Heart right ventricle (tissue), 16 donors: Measurements from ENCODE around the gene MFAP4. TPM values are rescaled to one million over a fixed set of nuclear protein-coding genes. Genes with fewer than 3 reads are reported as not detected.

Source experiments
- ATAC-seq, 8 donors: fragments of 200-7000 bp; cut with Tn5 transposase; one replicate each; pipeline ENCODE4 v1.9.1; 2020; ENCODE audit warnings: mild to moderate bottlenecking in 8 of 8, moderate library complexity in 8 of 8, moderate number of reproducible peaks in 1 of 8
- DNase-seq, 2 donors: peaks; one replicate each; pipeline ENCODE4 v3.0.0-alpha.2; 2020
- H3K27ac ChIP-seq, 10 donors: fragments of 200-600 bp; sonication (generic) in 2 of 10; one replicate each; pipeline versions ENCODE4 v1.5.0 to v1.8.0; 2020 to 2022; ENCODE audit warnings: mild to moderate bottlenecking in 3 of 10
- H3K27me3 ChIP-seq, 7 donors: fragments of 200-600 bp; one replicate each; pipeline ENCODE4 v1.8.0; 2021 to 2022; ENCODE audit warnings: mild to moderate bottlenecking in 2 of 7
- H3K36me3 ChIP-seq, 9 donors: fragments of 200-600 bp; sonication (generic) in 1 of 9; one replicate each; pipeline versions ENCODE4 v1.5.0 to v1.8.0; 2020 to 2022; ENCODE audit warnings: mild to moderate bottlenecking in 2 of 9
- H3K4me1 ChIP-seq, 9 donors: fragments of 200-600 bp; sonication (generic) in 1 of 9; one replicate each; pipeline versions ENCODE4 v1.5.0 to v1.8.0; 2020 to 2022; ENCODE audit warnings: mild to moderate bottlenecking in 4 of 9
- H3K4me3 ChIP-seq, 10 donors: fragments of 200-600 bp; sonication (generic) in 2 of 10; one replicate each; pipeline versions ENCODE4 v1.5.0 to v1.8.0; 2020 to 2022; ENCODE audit warnings: mild to moderate bottlenecking in 7 of 10, moderate library complexity in 2 of 10
- H3K9me3 ChIP-seq, 11 donors: fragments of 200-600 bp in 10 of 11; sonication (generic) in 2 of 11; one replicate each; pipeline versions ENCODE4 v1.5.0 to v1.8.0; 2013 to 2022; ENCODE audit warnings: mild to moderate bottlenecking in 2 of 11, control low read depth in 1 of 11, moderate library complexity in 1 of 11
- WGBS, 2 donors: extraction: QIAGEN DNeasy Blood & Tissue Kit; methylation state at CpG; one replicate each; pipeline ENCODE4 v1.1.7; 2013; ENCODE audit warnings: inconsistent platforms in 1 of 2; 5-methylcytosine and 5-hydroxymethylcytosine counted together
- intact Hi-C, 10 donors: fragments of 100-400 bp; cut with DNase I; formaldehyde crosslinking; loops; one replicate each; pipeline versions ENCODE4 v1.11.1 to v1.14.2; 2022
- polyA plus RNA-seq, 2 donors: library from polyadenylated mRNA; stranded (reverse); fragments of 200-250 nt; gene quantifications; one replicate each; pipeline ENCODE4 v1.2.3, GENCODE V29; 2013
- total RNA-seq, 10 donors: library from RNA; stranded (reverse); fragmentation: NEBNext Ultra II Directional in 3 of 10; extraction: Animal tissue kit (Norgen Biotek cat#: 25700) in 3 of 10; gene quantifications; one replicate each; pipeline versions ENCODE4 v1.2.1 to v1.2.4, GENCODE V29; 2021 to 2023
- TF ChIP-seq, protein P1 (sequence below), 9 donors: fragments of 200-600 bp; sonication (generic) in 2 of 9; IDR thresholded peaks; one replicate each; pipeline versions ENCODE4 v1.5.0 to v1.8.0; 2021 to 2022; ENCODE audit warnings: antibody characterized with exemption in 9 of 9, mild to moderate bottlenecking in 5 of 9, moderate library complexity in 1 of 9
- donor health status: Arrhythmogenic right ventricular cardiomyopathy.
- donor health status: ischemic (EF 13 %, LVEDD 7.1; RV severe dilation, severe dysfunction).
- donor health status: healthy with polysubstance abuse.
- donor health status: DM: no; HTN: yes; CAD: no.
- donor health status: DM: no; HTN: no; CAD: no.
- donor health status: ischemic (EF 25% LVEDD 6.9; RV normal size, moderate dysfunction).
- donor health status: ischemic (EF 25% LVEDD 5.7; RV mildly dilated, moderate dysfunction).
- donor health status: healthy.
- donor health status: DM: yes; HTN: yes; CAD: no.
- donor health status: Ischemic cardiomyopathy.
- donor health status: ischemic (EF 35%, LVEDD 5.7; RV mildly dilated, moderate dysfunction).
- donor health status: nonischemic (EF 11% LVEDD 7.7; RV severe dilation, severe dysfunction).
- donor health status: DM: yes; HTN: yes; CAD: no.
- donor health status: PGD.
- donor health status: ischemic (EF 29% LVEDD 5.4; RV normal size, mild dysfunction).
- donor health status: nonischemic (EF 23%, LVEDD 6.1; RV moderate dilation, normal function).

MFAP4 gene
- total and polyA plus RNA-seq, 12 donors: 15.4 to 101 (median 41.6) TPM

DNA sequence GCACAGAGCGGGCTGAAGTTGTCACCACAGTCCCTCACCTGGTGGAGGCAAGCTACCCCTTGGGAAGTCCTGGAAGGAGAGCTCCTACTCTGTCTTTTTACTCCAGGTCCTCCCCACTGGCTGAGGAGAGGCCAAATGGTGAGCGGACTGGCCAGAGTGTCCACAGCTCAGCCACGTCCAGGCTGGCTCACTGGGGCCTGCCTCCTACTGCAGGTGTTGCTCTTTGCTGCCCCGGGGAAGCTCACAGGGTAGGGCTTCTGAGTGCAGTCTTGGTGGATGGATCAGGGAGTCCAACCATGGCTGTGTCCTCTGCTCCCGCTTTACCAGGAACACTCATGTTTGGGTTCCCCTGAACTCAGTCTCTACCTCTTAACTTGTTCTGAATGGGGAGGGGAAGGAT lies 27.1 kb downstream of the MFAP4 start:
- TF ChIP-seq, protein P1, sequence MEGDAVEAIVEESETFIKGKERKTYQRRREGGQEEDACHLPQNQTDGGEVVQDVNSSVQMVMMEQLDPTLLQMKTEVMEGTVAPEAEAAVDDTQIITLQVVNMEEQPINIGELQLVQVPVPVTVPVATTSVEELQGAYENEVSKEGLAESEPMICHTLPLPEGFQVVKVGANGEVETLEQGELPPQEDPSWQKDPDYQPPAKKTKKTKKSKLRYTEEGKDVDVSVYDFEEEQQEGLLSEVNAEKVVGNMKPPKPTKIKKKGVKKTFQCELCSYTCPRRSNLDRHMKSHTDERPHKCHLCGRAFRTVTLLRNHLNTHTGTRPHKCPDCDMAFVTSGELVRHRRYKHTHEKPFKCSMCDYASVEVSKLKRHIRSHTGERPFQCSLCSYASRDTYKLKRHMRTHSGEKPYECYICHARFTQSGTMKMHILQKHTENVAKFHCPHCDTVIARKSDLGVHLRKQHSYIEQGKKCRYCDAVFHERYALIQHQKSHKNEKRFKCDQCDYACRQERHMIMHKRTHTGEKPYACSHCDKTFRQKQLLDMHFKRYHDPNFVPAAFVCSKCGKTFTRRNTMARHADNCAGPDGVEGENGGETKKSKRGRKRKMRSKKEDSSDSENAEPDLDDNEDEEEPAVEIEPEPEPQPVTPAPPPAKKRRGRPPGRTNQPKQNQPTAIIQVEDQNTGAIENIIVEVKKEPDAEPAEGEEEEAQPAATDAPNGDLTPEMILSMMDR (IDR thresholded peaks at IDR 0.05): no peak

DNA sequence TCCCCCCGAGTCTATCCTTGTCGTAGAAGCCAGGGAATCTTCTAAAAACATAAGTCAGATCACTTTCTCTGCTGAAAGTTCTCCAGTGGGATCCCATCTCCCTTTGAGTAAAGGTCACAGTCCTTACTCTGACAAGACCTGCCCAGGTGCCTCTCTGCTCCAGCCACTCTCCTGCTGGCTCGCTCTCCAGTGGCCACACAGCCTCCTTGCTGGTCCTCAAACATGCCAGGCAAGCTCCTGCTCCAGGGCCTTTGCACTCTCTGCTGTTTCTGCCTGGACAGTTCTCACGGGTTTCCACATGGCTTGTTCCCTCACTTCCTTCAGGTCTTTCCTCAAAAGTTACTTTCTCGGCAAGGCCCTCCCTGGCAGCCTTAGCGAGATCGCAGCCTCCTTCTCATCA lies 27.8 kb downstream of the MFAP4 start:
- Histone ChIP-seq H3K27me3 (no peaks in the 10 kb centered on the region), H3K4me1 (peaks cover 0 to 16% (median 10%) of the 10 kb centered on the region in 9 donors), H3K36me3 (peaks cover 0 to 9% (median 0%) of the 10 kb centered on the region in 9 donors), H3K9me3 (no peaks in the 10 kb centered on the region), H3K4me3 (no peak overlapping the region), H3K27ac (no peak overlapping the region)
- intact Hi-C loops: no loop called here
- TF ChIP-seq, protein P1 (IDR thresholded peaks at IDR 0.05): no peak
- DNase-seq (no peak), ATAC-seq (no peak)
- WGBS, 2 donors: 81 to 86% methylated on average over 7 of the region's 7 CpGs

More for the DNA sequence above, 27.1 kb downstream of the MFAP4 start:
- 94 to 95% methylated on average over 5 of the region's 5 CpGs for WGBS, 2 donors
- Histone ChIP-seq H3K27me3 (no peaks in the 10 kb centered on the region), H3K36me3 (peaks cover 0 to 9% (median 0%) of the 10 kb centered on the region in 9 donors), H3K4me1 (peaks cover 0 to 16% (median 10%) of the 10 kb centered on the region in 9 donors), H3K4me3 (no peak overlapping the region), H3K9me3 (no peaks in the 10 kb centered on the region), H3K27ac (no peak overlapping the region)
- ATAC-seq (no peak), DNase-seq (no peak)
- intact Hi-C loops: loop anchor here in 8 of 10 donors (5.0 to 10.0 kb wide), 6 partner anchors 38 to 407 kb away; no protein-coding TSS in a partner anchor

DNA sequence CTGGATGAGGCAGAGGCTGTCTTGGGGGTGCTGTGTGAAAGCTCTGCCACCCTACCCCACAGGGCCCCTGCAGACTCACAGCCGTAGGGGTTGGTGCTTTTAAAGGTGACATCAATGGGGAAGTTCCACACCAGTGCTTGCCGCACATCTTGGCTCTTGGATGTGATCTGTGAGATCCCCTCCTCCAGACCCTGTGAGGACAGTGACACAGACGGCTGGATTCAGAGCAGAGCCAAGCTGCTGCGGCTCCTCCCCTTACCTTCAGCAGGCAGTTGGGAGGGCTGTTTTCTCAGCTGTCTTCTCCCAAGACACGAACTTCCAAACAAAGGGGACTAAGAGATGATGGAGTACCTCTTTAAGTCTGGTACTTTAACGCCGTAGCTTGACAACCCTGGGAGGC lies 29.2 kb downstream of the MFAP4 start:
- peaks cover 0 to 9% (median 6%) of the 10 kb centered on the region in 9 donors for H3K4me1 ChIP-seq
- intact Hi-C loops: no loop called here
- H3K36me3 ChIP-seq: peaks cover 0 to 9% (median 0%) of the 10 kb centered on the region in 9 donors
- no peaks in the 10 kb centered on the region for H3K9me3 ChIP-seq
- 88 to 89% methylated on average over 7 of the region's 7 CpGs for WGBS, 2 donors
- TF ChIP-seq, protein P1 (IDR thresholded peaks at IDR 0.05): no peak
- no peaks in the 10 kb centered on the region for H3K27me3 ChIP-seq
- H3K4me3 ChIP-seq: no peak overlapping the region
- H3K27ac ChIP-seq: no peak overlapping the region
- ATAC-seq (no peak), DNase-seq (no peak)

DNA sequence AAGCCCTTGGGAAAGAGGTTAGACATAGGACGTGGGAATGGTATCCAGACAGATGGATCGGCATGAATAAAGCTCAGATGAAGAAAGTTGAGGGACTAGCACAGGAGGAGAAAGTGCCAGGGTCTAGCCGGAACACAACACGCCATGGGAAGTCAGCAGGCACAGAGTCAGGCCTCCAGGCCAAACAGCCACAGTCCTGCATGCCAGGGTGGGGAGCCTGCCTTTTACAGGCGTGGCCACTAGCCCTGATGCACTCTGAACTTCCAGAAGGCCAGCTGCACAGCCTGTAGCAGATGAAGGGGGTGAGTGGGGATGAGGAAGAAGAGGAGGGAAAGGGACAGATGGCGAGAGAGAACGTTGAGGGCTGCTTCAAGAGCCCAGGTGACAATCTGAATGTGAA lies 29.6 kb downstream of the MFAP4 start:
- ATAC-seq (no peak), DNase-seq (no peak)
- H3K9me3 ChIP-seq: no peaks in the 10 kb centered on the region
- WGBS, 2 donors: 90 to 94% methylated on average over 7 of the region's 7 CpGs
- H3K27ac ChIP-seq: no peak overlapping the region
- intact Hi-C loops: no loop called here
- TF ChIP-seq, protein P1 (IDR thresholded peaks at IDR 0.05): no peak
- peaks cover 0 to 9% (median 0%) of the 10 kb centered on the region in 9 donors for H3K36me3 ChIP-seq
- no peak overlapping the region for H3K4me3 ChIP-seq
- peaks cover 0 to 9% (median 6%) of the 10 kb centered on the region in 9 donors for H3K4me1 ChIP-seq
- H3K27me3 ChIP-seq: no peaks in the 10 kb centered on the region
